ENCODE data around the gene OTOA.

The OTOA gene

DNA sequence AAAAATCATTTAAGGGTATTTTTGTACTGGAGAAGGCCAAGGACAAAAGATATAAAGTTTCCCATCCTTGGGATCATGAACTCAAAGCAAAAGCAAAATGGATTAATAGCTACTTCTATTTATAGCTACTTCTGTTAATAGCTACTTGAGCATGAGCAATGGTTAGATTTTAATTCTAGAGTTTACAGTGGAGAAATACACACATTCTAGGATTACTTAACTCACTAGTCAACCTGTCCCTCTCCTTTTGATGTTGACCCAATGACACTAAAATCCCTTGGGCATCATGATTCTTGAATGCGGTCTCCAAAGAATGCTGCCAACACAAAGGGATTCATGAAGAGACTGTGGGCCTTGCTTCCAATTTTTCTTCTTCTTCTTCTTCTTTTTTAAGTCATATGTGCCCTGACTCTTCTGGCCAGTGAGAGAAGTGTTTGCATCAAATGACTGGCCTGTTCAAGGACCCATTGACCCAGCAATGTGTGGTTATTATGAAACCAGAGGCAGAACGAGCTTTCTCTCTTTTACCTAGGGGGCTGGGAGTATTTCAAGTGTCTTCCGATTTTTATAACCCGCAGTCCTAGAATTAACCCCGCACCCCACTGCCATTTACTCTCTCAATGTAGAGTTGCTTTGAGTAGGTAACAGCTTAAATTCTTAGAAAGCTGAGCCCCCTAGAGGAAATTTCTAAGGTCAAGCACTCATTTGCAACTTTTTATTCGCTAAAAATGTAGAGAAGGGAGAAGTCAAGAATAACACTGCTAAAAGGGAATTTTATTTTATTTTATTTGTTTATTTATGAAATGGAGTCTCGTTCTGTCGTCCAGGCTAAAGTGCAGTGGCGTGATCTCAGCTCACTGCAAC is 34.6 kb downstream of the OTOA start:
- ChIA-PET POLR2A (ENCODE audit: low non-redundant PET) (no interaction called here), CTCF (interaction anchor here (0.6 to 1.0 kb wide), 2 partner anchors 41 to 66 kb away, joined by 3 read pairs; no protein-coding TSS in a partner anchor)
- TF ChIP-seq, protein P1, sequence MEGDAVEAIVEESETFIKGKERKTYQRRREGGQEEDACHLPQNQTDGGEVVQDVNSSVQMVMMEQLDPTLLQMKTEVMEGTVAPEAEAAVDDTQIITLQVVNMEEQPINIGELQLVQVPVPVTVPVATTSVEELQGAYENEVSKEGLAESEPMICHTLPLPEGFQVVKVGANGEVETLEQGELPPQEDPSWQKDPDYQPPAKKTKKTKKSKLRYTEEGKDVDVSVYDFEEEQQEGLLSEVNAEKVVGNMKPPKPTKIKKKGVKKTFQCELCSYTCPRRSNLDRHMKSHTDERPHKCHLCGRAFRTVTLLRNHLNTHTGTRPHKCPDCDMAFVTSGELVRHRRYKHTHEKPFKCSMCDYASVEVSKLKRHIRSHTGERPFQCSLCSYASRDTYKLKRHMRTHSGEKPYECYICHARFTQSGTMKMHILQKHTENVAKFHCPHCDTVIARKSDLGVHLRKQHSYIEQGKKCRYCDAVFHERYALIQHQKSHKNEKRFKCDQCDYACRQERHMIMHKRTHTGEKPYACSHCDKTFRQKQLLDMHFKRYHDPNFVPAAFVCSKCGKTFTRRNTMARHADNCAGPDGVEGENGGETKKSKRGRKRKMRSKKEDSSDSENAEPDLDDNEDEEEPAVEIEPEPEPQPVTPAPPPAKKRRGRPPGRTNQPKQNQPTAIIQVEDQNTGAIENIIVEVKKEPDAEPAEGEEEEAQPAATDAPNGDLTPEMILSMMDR (conservative IDR thresholded peaks at IDR 0.05; ENCODE audit: low read depth) = no peak
- no peak for DNase-seq (ENCODE audit: low spot score)
- no peak overlapping the region for H3K27ac ChIP-seq

DNA sequence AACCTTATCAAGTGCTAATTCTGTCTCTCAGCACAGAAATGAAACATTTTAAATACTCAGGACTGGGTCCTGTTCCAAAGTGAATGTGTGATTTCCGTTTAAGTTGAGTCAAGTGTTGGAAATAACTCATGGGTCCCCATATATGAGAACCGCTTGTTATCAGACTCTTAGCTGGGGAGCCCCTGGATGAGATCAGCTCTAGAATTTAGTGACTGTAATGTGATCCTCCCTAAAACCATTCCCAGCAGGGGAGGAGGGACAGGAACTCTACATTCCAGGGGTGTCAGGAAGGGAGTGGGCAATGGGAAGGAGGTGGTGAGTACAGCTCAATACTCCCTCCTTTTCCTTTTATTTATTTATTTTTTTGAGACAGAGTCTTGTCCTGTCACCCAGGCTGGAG is 37.5 kb downstream of the OTOA start:
- DNase-seq (ENCODE audit: low spot score) = no peak
- ChIA-PET CTCF (interaction anchor here (0.6 to 1.2 kb wide), 4 partner anchors 9 to 44 kb away, joined by 3 to 4 read pairs (median 4); no protein-coding TSS in a partner anchor), POLR2A (ENCODE audit: low non-redundant PET) (no interaction called here)
- TF ChIP-seq, protein P1 (conservative IDR thresholded peaks at IDR 0.05; ENCODE audit: low read depth) = no peak
- H3K27ac ChIP-seq = no peak overlapping the region

DNA sequence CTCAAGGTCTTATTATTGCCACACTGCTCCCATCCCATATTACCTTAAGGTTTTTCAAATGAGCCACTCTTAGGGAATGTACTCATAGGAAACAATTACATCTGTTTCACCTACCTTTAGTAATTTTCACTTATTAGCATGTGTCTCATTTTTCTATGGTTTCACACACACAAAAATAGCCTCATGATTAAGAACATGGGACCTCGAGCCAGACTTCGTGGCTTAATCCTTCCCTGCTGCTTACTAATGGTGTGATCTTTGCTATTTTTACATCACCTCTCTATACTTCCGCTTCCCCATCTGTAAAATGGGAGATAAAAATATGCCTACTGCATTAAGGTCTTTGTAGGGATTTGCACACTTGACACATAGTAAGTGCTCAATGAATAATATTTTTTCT is 38.5 kb downstream of the OTOA start:
- no peak for DNase-seq (ENCODE audit: low spot score)
- TF ChIP-seq, protein P1 (conservative IDR thresholded peaks at IDR 0.05; ENCODE audit: low read depth) = no peak
- ChIA-PET CTCF (no interaction called here), POLR2A (ENCODE audit: low non-redundant PET) (no interaction called here)
- no peak overlapping the region for H3K27ac ChIP-seq

DNA sequence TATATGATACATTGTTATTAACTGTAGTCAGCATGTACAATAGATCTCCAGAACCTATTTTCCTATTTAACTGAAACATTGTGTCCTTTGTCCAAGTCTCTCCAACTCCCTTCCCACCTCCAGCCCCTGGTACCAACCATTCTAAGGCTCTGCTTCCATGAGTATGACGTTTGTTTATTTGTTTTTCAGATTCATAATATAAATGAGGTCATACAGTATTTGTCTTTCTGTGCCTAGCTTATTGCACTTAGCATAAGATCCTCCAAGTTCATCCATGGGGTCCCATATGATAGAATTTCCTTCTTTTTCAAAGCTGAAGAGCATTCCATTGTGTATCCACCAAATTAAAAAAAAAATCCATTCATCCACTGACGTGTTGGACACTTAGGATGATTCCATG is 39.4 kb downstream of the OTOA start:
- no peak overlapping the region for H3K27ac ChIP-seq
- POLR2A ChIA-PET (ENCODE audit: low non-redundant PET) = no interaction called here
- CTCF ChIA-PET = no interaction called here
- no peak for DNase-seq (ENCODE audit: low spot score)
- TF ChIP-seq, protein P1 (conservative IDR thresholded peaks at IDR 0.05; ENCODE audit: low read depth) = no peak

DNA sequence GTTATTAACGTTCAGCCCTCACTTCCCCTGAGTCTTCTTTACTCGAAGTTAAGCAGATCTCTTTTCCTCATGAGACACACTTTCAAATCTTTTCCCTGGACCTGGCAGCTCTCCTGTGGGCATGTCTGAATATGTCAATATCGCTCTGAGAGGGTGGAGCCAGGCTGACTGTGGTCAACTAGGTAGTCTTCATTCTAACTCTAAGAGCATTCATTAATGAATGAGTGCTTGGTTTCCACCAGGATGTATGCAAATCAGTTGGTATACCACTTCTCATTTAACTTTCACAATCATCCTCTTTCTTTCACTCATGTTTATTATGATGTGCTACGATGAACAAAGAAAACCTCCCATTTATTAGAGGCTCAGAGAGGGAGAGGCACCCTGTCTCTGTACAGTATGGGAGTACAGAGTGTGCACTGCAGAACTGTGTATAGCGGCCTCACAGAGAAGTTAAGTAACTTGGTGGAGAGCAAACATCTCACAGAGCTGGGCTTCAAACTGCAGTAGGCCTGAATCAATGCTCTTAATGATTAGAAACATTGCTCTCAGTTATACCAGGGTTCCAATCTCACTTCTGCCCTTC is 39.9 kb downstream of the OTOA start:
- DNase-seq (ENCODE audit: low spot score) = peak; percentile 51
- H3K27ac ChIP-seq = no peak overlapping the region
- TF ChIP-seq, protein P1 (conservative IDR thresholded peaks at IDR 0.05; ENCODE audit: low read depth) = no peak
- ChIA-PET POLR2A (ENCODE audit: low non-redundant PET) (no interaction called here), CTCF (interaction anchor here (0.6 kb wide), 1 partner anchor 916 kb away, joined by 5 read pairs; no protein-coding TSS in a partner anchor)

DNA sequence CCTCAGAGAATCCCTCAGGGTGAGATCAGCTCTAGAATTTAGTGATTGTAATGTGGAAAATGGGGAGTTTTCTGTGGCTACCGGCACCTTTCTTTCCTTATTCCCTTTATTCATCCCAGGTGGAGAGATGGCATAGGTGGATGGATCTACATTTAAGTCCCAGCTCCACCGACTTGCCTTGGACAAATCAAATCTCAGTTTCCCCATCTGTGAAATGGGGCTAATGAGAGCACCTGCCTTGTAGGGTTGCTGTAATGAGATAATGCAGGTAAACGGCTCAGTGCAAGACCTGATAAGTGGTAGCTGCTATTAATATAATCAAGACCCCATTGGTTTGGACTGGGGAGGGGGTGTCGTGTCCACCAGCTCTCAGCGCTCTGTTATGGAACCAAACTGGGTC is 40.5 kb downstream of the OTOA start:
- CTCF ChIA-PET = interaction anchor here (0.6 kb wide), 1 partner anchor 915 kb away, joined by 5 read pairs; no protein-coding TSS in a partner anchor
- POLR2A ChIA-PET (ENCODE audit: low non-redundant PET) = no interaction called here

More for the DNA sequence above, 40.5 kb downstream of the OTOA start:
- H3K27ac ChIP-seq = no peak overlapping the region
- TF ChIP-seq, protein P1 (conservative IDR thresholded peaks at IDR 0.05; ENCODE audit: low read depth) = no peak
- DNase-seq (ENCODE audit: low spot score) = no peak
